Mesangial cell (primary cell): ENCODE results near the gene OR2C3. TPM values are rescaled to one million over a fixed set of nuclear protein-coding genes. Genes with fewer than 3 reads are reported as not detected.

Experiments used
- total RNA-seq: library from RNA; depleted of rRNA; stranded (reverse); fragments of >200 nt; gene quantifications from 2 replicates; pipeline ENCODE4 v1.2.3, GENCODE V29; 2015

OR2C3 gene
- total RNA-seq, result under 0.01 TPM in 1 of 2 replicates, not detected in the other

GRCh38 chr1:247536340-247536739, at the start of gene OR2C3:
OR2C3 (minus strand) TSS chr1:247536440; CDS start chr1:247532511, 3,929 bp downstream.

GRCh38 chr1:247548769-247549182, 12.5 kb upstream of the OR2C3 start, which contains the start of gene GCSAML:
GCSAML (plus strand) TSS chr1:247549134; CDS start chr1:247549192, 58 bp downstream.

Other genes with a start within 250 kb of the OR2C3 start
- 40.4 and 51.1 TPM in 2 replicates for gene ZNF496, start 204.6 kb downstream of the OR2C3 start, total RNA-seq
- gene NLRP3, start 120.3 kb downstream of the OR2C3 start, total RNA-seq, result 0.25 and 0.81 TPM in 2 replicates
- gene OR2B11, start 78.3 kb downstream of the OR2C3 start, total RNA-seq, result not detected in 2 replicates
- gene GCSAML, start 12.7 kb upstream of the OR2C3 start, total RNA-seq, result not detected in 2 replicates
- not detected in 2 replicates for gene OR2G2, start 51.9 kb upstream of the OR2C3 start, total RNA-seq
- not detected in 2 replicates for gene OR2G3, start 69.1 kb upstream of the OR2C3 start, total RNA-seq
- not detected in 2 replicates for gene OR13G1, start 143.3 kb upstream of the OR2C3 start, total RNA-seq
- gene OR6F1, start 180.2 kb upstream of the OR2C3 start, total RNA-seq, result not detected in 2 replicates
- gene OR14K1, start 202.2 kb upstream of the OR2C3 start, total RNA-seq, result not detected in 2 replicates
- not detected in 2 replicates for gene OR14A2, start 211.7 kb upstream of the OR2C3 start, total RNA-seq
- gene OR1C1, start 224.1 kb upstream of the OR2C3 start, total RNA-seq, result not detected in 2 replicates